ENCODE data around the gene CLDN22.

The CLDN22 gene

GRCh38 chr4:183322326-183322725, 2.2 kb upstream of the CLDN22 start, which contains the start of gene CLDN24:
TSS of gene CLDN24 (minus strand) at chr4:183322426. CDS start at chr4:183322426, 0 bp downstream.
- H4K20me1 ChIP-seq, result no peaks in the 10 kb centered on the region
- H3K9me3 ChIP-seq (replicated peaks in 1 of 11), result peaks cover 6 to 15% (median 11%) of the 10 kb centered on the region in 11 experiments; a peak in 19 of 22 replicates
- TF ChIP-seq Cebpa-rat (IDR thresholded peaks at IDR 0.05), result no peak
- H3K4me1 ChIP-seq, result peaks cover 13 to 27% (median 23%) of the 10 kb centered on the region in 10 experiments; a peak in 19 of 20 replicates
- H3K27ac ChIP-seq, result no peak within 1 kb of the TSS
- peaks cover 0 to 4% (median 0%) of the 10 kb centered on the region in 11 experiments; a peak in 1 of 22 replicates for H3K36me3 ChIP-seq
- no peaks in the 10 kb centered on the region for H3K27me3 ChIP-seq
- H3K4me2 ChIP-seq, result peak within 1 kb of the TSS in 5 of 11 experiments; percentile 18 to 48 (median 23); a peak in 7 of 22 replicates
- H3K9ac ChIP-seq, result no peak within 1 kb of the TSS
- H3K4me3 ChIP-seq, result no peak within 1 kb of the TSS

- peaks cover 0 to 5% (median 0%) of the 10 kb centered on the region in 11 experiments; a peak in 3 of 22 replicates for H3K36me3 ChIP-seq
- no peaks in the 10 kb centered on the region for H3K27me3 ChIP-seq
- no peaks in the 10 kb centered on the region for H4K20me1 ChIP-seq
- H3K4me3 ChIP-seq, result no peak overlapping the region
- no peak for TF ChIP-seq Cebpa-rat (IDR thresholded peaks at IDR 0.05)
- H3K4me1 ChIP-seq, result peaks cover 7 to 27% (median 20%) of the 10 kb centered on the region in 10 experiments; a peak in 19 of 20 replicates
- no peak overlapping the region for H3K27ac ChIP-seq
- H3K4me2 ChIP-seq, result peak overlapping the region in 4 of 11 experiments; percentile 18 to 48 (median 30); a peak in 7 of 22 replicates
- H3K9ac ChIP-seq, result no peak overlapping the region
- peaks cover 4 to 14% (median 8%) of the 10 kb centered on the region in 11 experiments; a peak in 19 of 22 replicates for H3K9me3 ChIP-seq (replicated peaks in 1 of 11)
These were observed 1.4 kb upstream of the CLDN22 start for GRCh38 chr4:183321516-183321915.

GRCh38 chr4:183321079-183321478, 1.0 kb upstream of the CLDN22 start:
- Histone ChIP-seq H3K9me3 (replicated peaks in 1 of 11) (peaks cover 0 to 9% (median 4%) of the 10 kb centered on the region in 11 experiments; a peak in 18 of 22 replicates), H3K36me3 (peaks cover 0 to 9% (median 0%) of the 10 kb centered on the region in 11 experiments; a peak in 6 of 22 replicates), H3K27ac (no peak overlapping the region), H3K4me1 (peaks cover 6 to 27% (median 20%) of the 10 kb centered on the region in 10 experiments; a peak in 18 of 20 replicates), H3K4me3 (no peak overlapping the region), H3K27me3 (no peaks in the 10 kb centered on the region), H3K9ac (no peak overlapping the region), H3K4me2 (peak overlapping the region in 7 of 11 experiments; percentile 1 to 48 (median 19); a peak in 10 of 22 replicates), H4K20me1 (no peaks in the 10 kb centered on the region)
- TF ChIP-seq Cebpa-rat (IDR thresholded peaks at IDR 0.05), result no peak

GRCh38 chr4:183318656-183319055, 1.4 kb downstream of the CLDN22 start:
- Histone ChIP-seq H3K9me3 (replicated peaks in 1 of 11) (no peaks in the 10 kb centered on the region), H3K4me2 (peak overlapping the region; percentile 35 to 64 (median 50); a peak in 21 of 22 replicates), H4K20me1 (no peaks in the 10 kb centered on the region), H3K27me3 (no peaks in the 10 kb centered on the region), H3K36me3 (peaks cover 0 to 34% (median 10%) of the 10 kb centered on the region in 11 experiments; a peak in 12 of 22 replicates), H3K9ac (0 out of 22 replicates have a peak overlapping the region, but pooled peaks of 2 of the 11 experiments have one; percentile 7 to 11), H3K27ac (no peak overlapping the region), H3K4me3 (no peak overlapping the region), H3K4me1 (peaks cover 6 to 27% (median 20%) of the 10 kb centered on the region in 10 experiments; a peak in 18 of 20 replicates)
- no peak for TF ChIP-seq Cebpa-rat (IDR thresholded peaks at IDR 0.05)

- no peak for TF ChIP-seq Cebpa-rat (IDR thresholded peaks at IDR 0.05)
- Histone ChIP-seq H3K36me3 (peaks cover 0 to 50% (median 20%) of the 10 kb centered on the region in 11 experiments; a peak in 15 of 22 replicates), H3K27ac (no peak overlapping the region)
These were observed 5.3 kb downstream of the CLDN22 start for GRCh38 chr4:183314806-183315205.

GRCh38 chr4:183314336-183314735, 5.7 kb downstream of the CLDN22 start:
- no peak for TF ChIP-seq Cebpa-rat (IDR thresholded peaks at IDR 0.05)
- Histone ChIP-seq H3K27ac (no peak overlapping the region), H3K4me3 (no peak overlapping the region), H3K27me3 (no peaks in the 10 kb centered on the region), H3K9ac (no peak overlapping the region), H3K9me3 (replicated peaks in 1 of 11) (no peaks in the 10 kb centered on the region), H3K4me2 (no peak overlapping the region), H3K36me3 (peaks cover 0 to 48% (median 20%) of the 10 kb centered on the region in 11 experiments; a peak in 15 of 22 replicates), H4K20me1 (no peaks in the 10 kb centered on the region), H3K4me1 (peaks cover 6 to 13% (median 9%) of the 10 kb centered on the region in 10 experiments; a peak in 17 of 20 replicates)

More at GRCh38 chr4:183314806-183315205, 5.3 kb downstream of the CLDN22 start:
- Histone ChIP-seq H3K9ac (no peak overlapping the region), H3K4me1 (peaks cover 6 to 13% (median 9%) of the 10 kb centered on the region in 10 experiments; a peak in 17 of 20 replicates), H4K20me1 (no peaks in the 10 kb centered on the region), H3K27me3 (no peaks in the 10 kb centered on the region), H3K4me3 (no peak overlapping the region), H3K9me3 (replicated peaks in 1 of 11) (no peaks in the 10 kb centered on the region), H3K4me2 (no peak overlapping the region)

GRCh38 chr4:183312841-183313240, 7.2 kb downstream of the CLDN22 start:
- Histone ChIP-seq H3K9me3 (replicated peaks in 1 of 11) (no peaks in the 10 kb centered on the region), H3K36me3 (peaks cover 0 to 47% (median 20%) of the 10 kb centered on the region in 11 experiments; a peak in 15 of 22 replicates), H3K27me3 (no peaks in the 10 kb centered on the region), H3K4me3 (no peak overlapping the region), H3K4me2 (no peak overlapping the region), H3K27ac (no peak overlapping the region), H3K9ac (no peak overlapping the region), H4K20me1 (no peaks in the 10 kb centered on the region), H3K4me1 (no peaks in the 10 kb centered on the region; a peak in 1 of 20 replicates)
- TF ChIP-seq Cebpa-rat (IDR thresholded peaks at IDR 0.05), result no peak

GRCh38 chr4:183306811-183307210, 13.3 kb downstream of the CLDN22 start:
- no peaks in the 10 kb centered on the region for H3K9me3 ChIP-seq (replicated peaks in 1 of 11)
- no peak overlapping the region for H3K9ac ChIP-seq
- H3K4me1 ChIP-seq, result no peaks in the 10 kb centered on the region
- no peak for TF ChIP-seq Cebpa-rat (IDR thresholded peaks at IDR 0.05)
- no peak overlapping the region for H3K27ac ChIP-seq
- H4K20me1 ChIP-seq, result no peaks in the 10 kb centered on the region
- no peak overlapping the region for H3K4me2 ChIP-seq
- peaks cover 0 to 7% (median 0%) of the 10 kb centered on the region in 11 experiments; a peak in 2 of 22 replicates for H3K36me3 ChIP-seq
- H3K4me3 ChIP-seq, result no peak overlapping the region
- H3K27me3 ChIP-seq, result no peaks in the 10 kb centered on the region

- no peaks in the 10 kb centered on the region for H3K9me3 ChIP-seq (replicated peaks in 1 of 11)
- no peaks in the 10 kb centered on the region for H4K20me1 ChIP-seq
- no peak overlapping the region for H3K4me3 ChIP-seq
- H3K4me2 ChIP-seq, result no peak overlapping the region
- H3K27ac ChIP-seq, result no peak overlapping the region
- H3K9ac ChIP-seq, result no peak overlapping the region
- peaks cover 0 to 6% (median 2%) of the 10 kb centered on the region in 10 experiments; a peak in 9 of 20 replicates for H3K4me1 ChIP-seq
- H3K36me3 ChIP-seq, result peaks cover 0 to 7% (median 0%) of the 10 kb centered on the region in 11 experiments; a peak in 2 of 22 replicates
- H3K27me3 ChIP-seq, result no peaks in the 10 kb centered on the region
- TF ChIP-seq Cebpa-rat (IDR thresholded peaks at IDR 0.05), result no peak
These were observed 15.5 kb downstream of the CLDN22 start for GRCh38 chr4:183304538-183304937.

All from BLaER1 treated with 17β-estradiol and CSF1 and Interleukin-3, amounts not matched to agents 10 nM and 100 nM (cell line).